ENCODE measurements around the gene NPC2.

Gene NPC2

GRCh38 chr14:74526854-74527585 lies 33.9 kb upstream of the NPC2 start:
- H3K4me3 ChIP-seq (ENCODE audit: low read length): no peak overlapping the region
- TF ChIP-seq ZNF274 (IDR thresholded peaks at IDR 0.05; ENCODE audit: low read depth, low read length): no peak

GRCh38 chr14:74525361-74525851 lies 32.3 kb upstream of the NPC2 start:
- no peak for TF ChIP-seq ZNF274 (IDR thresholded peaks at IDR 0.05; ENCODE audit: low read depth, low read length)

GRCh38 chr14:74524812-74525135 lies 31.7 kb upstream of the NPC2 start:
- no peak for TF ChIP-seq ZNF274 (IDR thresholded peaks at IDR 0.05; ENCODE audit: low read depth, low read length)
- H3K4me3 ChIP-seq (ENCODE audit: low read length): no peak overlapping the region

More at GRCh38 chr14:74525361-74525851, 32.3 kb upstream of the NPC2 start:
- no peak overlapping the region for H3K4me3 ChIP-seq (ENCODE audit: low read length)

GRCh38 chr14:74524076-74524811 lies 31.1 kb upstream of the NPC2 start:
- no peak for TF ChIP-seq ZNF274 (IDR thresholded peaks at IDR 0.05; ENCODE audit: low read depth, low read length)
- H3K4me3 ChIP-seq (ENCODE audit: low read length): no peak overlapping the region

GRCh38 chr14:74522740-74523139 lies 29.6 kb upstream of the NPC2 start:
- H3K4me3 ChIP-seq (ENCODE audit: low read length): no peak overlapping the region
- no peak for TF ChIP-seq ZNF274 (IDR thresholded peaks at IDR 0.05; ENCODE audit: low read depth, low read length)

GRCh38 chr14:74521756-74522155 lies 28.7 kb upstream of the NPC2 start:
- H3K4me3 ChIP-seq (ENCODE audit: low read length): no peak overlapping the region
- TF ChIP-seq ZNF274 (IDR thresholded peaks at IDR 0.05; ENCODE audit: low read depth, low read length): no peak

- TF ChIP-seq ZNF274 (IDR thresholded peaks at IDR 0.05; ENCODE audit: low read depth, low read length): no peak
- H3K4me3 ChIP-seq (ENCODE audit: low read length): no peak overlapping the region
Measured at GRCh38 chr14:74519316-74520074, 26.4 kb upstream of the NPC2 start.

- TF ChIP-seq ZNF274 (IDR thresholded peaks at IDR 0.05; ENCODE audit: low read depth, low read length): no peak
Measured at GRCh38 chr14:74518221-74518620, 25.1 kb upstream of the NPC2 start.

GRCh38 chr14:74517731-74518130 lies 24.6 kb upstream of the NPC2 start:
- TF ChIP-seq ZNF274 (IDR thresholded peaks at IDR 0.05; ENCODE audit: low read depth, low read length): no peak
- no peak overlapping the region for H3K4me3 ChIP-seq (ENCODE audit: low read length)

More at GRCh38 chr14:74518221-74518620, 25.1 kb upstream of the NPC2 start:
- no peak overlapping the region for H3K4me3 ChIP-seq (ENCODE audit: low read length)

- no peak for TF ChIP-seq ZNF274 (IDR thresholded peaks at IDR 0.05; ENCODE audit: low read depth, low read length)
Measured at GRCh38 chr14:74516451-74517160, 23.5 kb upstream of the NPC2 start.

GRCh38 chr14:74515891-74516412 lies 22.8 kb upstream of the NPC2 start:
- TF ChIP-seq ZNF274 (IDR thresholded peaks at IDR 0.05; ENCODE audit: low read depth, low read length): no peak
- H3K4me3 ChIP-seq (ENCODE audit: low read length): no peak overlapping the region

More at GRCh38 chr14:74516451-74517160, 23.5 kb upstream of the NPC2 start:
- no peak overlapping the region for H3K4me3 ChIP-seq (ENCODE audit: low read length)

GRCh38 chr14:74514471-74514941 lies 21.4 kb upstream of the NPC2 start:
- TF ChIP-seq ZNF274 (IDR thresholded peaks at IDR 0.05; ENCODE audit: low read depth, low read length): no peak
- H3K4me3 ChIP-seq (ENCODE audit: low read length): no peak overlapping the region

- no peak for TF ChIP-seq ZNF274 (IDR thresholded peaks at IDR 0.05; ENCODE audit: low read depth, low read length)
- H3K4me3 ChIP-seq (ENCODE audit: low read length): no peak overlapping the region
Measured at GRCh38 chr14:74511966-74512830, 19.1 kb upstream of the NPC2 start.

Measured in GM08714 (cell line).